Inferior parietal cortex (tissue), 1 donor: ENCODE measurements around the gene ABHD17C.

ENCODE experiments used
- DNase-seq: peaks from one replicate; pipeline ENCODE4 v3.0.0-alpha.2; 2016; ENCODE audit errors: extremely low spot score

Gene ABHD17C

GRCh38 chr15:80764535-80764934, 69.4 kb downstream of the ABHD17C start:
- DNase-seq, result no peak

GRCh38 chr15:80766275-80766674, 71.2 kb downstream of the ABHD17C start:
- DNase-seq, result no peak

DNA sequence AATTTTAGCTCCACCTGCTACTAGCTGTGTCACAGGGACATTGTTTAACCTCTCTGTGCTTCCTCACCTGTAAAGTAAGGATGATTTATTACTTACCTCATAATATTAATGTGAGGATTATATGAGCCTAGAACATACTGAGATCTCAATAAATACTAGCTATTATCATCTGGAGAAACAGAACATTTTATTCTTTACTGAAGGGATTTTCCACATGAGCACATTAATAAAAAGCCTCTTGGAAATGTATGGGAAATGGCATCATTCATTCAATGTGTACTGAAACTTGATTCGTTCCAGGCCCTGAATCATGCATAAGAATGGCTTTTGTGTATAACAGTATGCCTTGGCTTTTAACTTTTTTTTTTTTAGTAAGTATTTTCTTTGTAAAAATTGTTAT, 73.0 kb downstream of the ABHD17C start:
- no peak for DNase-seq

- no peak for DNase-seq
Measured at GRCh38 chr15:80769153-80769828, 74.2 kb downstream of the ABHD17C start.

GRCh38 chr15:80769829-80770705, 75.0 kb downstream of the ABHD17C start:
- no peak for DNase-seq

GRCh38 chr15:80773122-80773551, 78.0 kb downstream of the ABHD17C start:
- DNase-seq, result no peak

GRCh38 chr15:80773792-80774352, 78.8 kb downstream of the ABHD17C start:
- DNase-seq, result no peak

DNA sequence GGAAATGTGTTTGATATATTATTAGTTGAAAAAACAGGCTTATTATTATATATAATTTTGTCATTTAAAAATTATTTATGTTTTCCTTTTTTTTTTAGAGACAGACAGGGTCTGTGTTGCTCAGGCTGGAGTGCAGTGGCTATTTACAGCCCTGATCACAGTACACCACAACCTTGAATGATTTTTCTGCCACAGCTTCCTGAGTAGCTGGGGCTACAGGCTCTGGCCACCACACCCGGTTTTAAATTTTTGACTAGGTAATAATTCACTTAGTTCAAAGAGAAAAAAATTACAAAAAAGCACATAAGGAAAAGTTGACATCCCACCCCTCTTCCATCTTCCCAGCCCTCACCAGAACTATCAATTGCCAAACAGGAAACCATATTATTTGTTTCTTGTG, 79.4 kb downstream of the ABHD17C start:
- no peak for DNase-seq

GRCh38 chr15:80775338-80775737, 80.2 kb downstream of the ABHD17C start:
- DNase-seq, result no peak

GRCh38 chr15:80776420-80777045, 81.4 kb downstream of the ABHD17C start:
- DNase-seq, result peak; percentile 86

- DNase-seq, result no peak
Measured at GRCh38 chr15:80777137-80777536, 82.0 kb downstream of the ABHD17C start.

DNA sequence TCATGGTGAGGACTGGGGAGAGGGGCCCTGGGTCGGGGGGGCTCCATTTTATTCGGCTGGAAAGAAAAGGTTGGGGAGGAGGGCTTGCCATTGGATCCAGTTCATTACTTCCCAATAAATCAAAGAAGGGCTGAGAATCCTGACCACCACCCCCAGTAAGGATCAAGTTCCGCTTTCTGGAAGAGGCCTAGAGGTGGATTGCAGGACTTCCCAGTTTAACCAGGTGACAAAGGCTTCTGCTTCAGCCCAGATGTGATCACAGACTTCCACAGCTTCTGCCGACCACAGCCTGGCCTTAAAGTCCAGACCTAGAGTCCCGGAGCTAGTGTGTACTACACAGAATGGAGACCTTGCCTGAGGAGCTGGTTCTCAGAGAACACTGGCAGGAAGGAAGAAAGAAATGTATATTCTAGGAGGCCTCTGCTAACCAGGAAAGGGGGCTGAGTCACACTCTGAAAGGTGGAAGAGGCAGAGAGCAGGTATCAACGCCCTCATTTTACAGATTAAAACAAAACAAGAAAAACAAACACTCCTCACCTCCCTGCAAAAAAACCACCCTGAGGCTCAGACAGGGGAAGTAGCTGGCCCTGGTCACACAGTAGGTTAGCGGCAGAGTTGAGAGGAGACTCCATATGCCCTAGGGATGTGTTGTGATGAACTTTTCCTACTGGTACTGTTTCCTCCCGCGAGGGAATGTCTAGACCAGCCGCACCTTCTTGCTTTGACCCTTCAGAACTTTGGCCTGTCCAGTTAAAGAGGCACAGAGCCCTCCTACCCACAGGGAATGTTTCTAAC, 82.9 kb downstream of the ABHD17C start:
- no peak for DNase-seq

- DNase-seq, result no peak
Measured at GRCh38 chr15:80778621-80778963, 83.5 kb downstream of the ABHD17C start.

DNA sequence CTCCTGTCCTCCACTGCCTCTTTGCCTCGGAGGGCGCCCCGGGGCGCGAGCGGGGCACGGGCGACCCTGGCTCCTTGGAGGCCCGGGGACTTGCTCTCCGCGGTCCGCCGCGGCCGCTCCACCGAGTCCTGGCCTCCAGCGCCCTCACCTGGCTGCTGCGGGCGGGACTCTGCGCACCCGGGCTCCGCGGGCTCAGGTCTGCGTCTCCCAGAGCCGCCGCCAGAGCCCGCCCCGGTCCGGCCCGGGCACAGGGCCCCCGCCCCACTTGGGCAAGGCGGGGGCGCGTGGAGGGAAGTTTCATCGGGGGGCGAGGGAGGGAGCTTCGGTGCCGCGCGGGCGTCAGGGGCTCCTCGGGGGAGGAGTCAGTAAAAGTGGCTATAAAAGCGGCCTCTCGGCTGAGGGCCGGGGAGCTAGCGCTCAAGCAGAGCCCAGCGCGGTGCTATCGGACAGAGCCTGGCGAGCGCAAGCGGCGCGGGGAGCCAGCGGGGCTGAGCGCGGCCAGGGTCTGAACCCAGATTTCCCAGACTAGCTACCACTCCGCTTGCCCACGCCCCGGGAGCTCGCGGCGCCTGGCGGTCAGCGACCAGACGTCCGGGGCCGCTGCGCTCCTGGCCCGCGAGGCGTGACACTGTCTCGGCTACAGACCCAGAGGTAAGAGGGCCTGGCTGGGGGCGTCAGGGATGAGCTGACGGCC, 84.0 kb downstream of the ABHD17C start, which contains the start of gene CEMIP:
TSS of gene CEMIP (plus strand) at position 407 of the 694 bp plus-strand sequence. CDS start 94,510 bp downstream, outside the sequence.
- DNase-seq, result peak; percentile 63

DNA sequence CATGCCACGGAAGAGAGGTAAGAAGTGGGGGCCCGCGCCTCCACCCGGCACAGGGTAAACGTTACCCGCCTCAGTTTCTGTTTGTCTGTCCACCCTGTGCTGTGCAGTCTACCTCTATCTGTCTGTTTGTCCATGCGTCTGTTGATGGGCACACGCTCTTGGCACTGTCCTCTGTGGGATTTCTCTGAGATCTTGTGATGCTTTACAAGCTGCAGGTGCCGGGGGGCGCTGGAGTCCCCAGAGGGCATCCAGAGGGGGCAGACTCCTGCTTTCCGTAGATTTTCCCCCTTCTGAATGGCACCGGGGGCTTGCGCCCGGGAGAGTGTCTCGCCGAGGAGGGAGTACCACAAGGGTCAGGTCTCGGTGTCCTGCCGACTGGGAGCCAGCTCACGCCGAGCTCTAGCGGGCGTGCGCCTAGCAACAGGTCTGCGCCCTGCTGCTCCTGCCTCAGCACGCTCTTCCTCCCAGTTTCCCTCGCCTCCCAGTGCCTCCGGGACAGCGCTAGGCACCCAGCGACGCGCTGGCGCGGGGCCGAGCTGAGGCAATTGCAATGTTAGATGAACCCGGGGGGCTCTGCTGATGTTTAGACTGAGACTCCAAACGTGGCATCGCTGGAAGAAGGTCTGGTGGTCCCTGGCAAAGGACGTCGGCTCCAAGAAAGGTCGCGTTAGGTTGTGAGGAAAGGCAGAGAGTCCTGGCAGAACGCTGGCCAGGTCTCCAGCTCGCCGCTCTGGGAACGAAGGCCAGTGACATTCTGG, 84.7 kb downstream of the ABHD17C start:
- no peak for DNase-seq

GRCh38 chr15:80780416-80781221, 85.5 kb downstream of the ABHD17C start:
- DNase-seq, result no peak

GRCh38 chr15:80783260-80783659, 88.2 kb downstream of the ABHD17C start:
- DNase-seq, result no peak

- DNase-seq, result no peak
Measured at GRCh38 chr15:80785335-80785734, 90.2 kb downstream of the ABHD17C start.

- DNase-seq, result no peak
Measured at GRCh38 chr15:80785811-80786354, 90.8 kb downstream of the ABHD17C start.
